GM18873 (cell line): ENCODE measurements around the gene NUP98.

ENCODE experiments used
- ATAC-seq: cut with Tn5 transposase; IDR thresholded peaks from one replicate; pipeline ENCODE4 v1.9.1; 2021; ENCODE audit warnings: mild to moderate bottlenecking, moderate library complexity, moderate number of reproducible peaks; ENCODE audit not compliant: unreplicated experiment, low FRiP score

NUP98 gene

DNA sequence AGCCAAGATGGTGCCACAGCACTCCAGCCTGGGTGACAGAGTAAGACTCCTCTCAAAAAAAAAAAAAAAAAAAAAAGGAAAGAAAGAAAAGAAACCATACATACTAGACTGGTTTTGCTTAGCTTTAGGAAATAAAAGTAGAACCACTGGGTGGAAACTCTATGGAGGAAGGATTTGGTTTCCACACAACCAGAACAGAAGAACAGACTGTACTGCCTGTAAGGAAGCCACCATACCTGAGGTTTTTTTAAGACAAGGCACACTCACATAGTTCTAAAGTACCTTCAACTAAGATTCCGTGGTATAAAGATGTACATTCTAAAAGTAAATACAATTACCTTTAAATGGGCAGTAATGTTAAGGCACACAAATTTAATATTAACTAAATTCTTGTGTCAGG is 58.6 kb downstream of the NUP98 start:
- ATAC-seq: no peak

DNA sequence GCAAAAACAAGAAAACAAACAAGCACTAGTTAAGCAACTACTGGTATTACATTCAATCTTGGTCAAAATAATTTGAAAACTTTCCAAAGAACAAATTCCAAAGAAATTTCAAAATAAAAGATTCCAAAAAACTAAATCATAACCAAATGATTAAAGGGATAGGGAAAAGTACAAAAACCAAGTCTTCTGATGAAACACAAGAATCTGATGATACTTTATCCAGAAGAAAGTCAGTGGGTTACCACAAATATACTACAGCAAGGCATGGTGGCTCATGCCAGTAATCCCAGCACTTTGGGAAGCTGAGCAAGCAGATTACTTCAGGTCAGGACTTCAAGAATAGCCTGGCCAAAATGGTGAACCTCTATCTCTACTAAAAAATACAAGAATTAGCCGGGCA is 59.1 kb downstream of the NUP98 start:
- ATAC-seq: no peak

DNA sequence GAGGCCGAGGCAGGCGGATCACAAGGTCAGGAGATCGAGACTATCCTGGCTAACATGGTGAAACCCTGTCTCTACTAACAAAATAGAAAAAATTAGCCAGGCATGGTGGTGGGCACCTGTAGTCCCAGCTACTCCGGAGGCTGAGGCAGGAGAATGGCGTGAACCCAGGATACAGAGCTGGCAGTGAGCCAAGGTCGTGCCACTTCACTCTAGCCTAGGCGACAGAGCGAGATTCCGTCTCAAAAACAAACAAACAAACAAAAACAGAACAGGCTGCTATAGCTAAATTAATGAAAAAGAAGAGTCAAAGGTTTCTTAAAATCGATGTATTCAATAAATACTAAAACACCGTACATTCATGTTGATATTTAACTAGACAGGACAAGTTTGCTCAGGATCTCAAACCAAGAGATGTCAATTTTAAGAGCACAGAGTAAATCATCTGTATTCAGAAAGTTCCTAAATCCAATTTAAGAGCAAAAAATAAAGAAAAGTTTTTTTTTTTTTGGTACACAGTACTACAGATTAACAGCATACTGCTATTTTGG is 59.9 kb downstream of the NUP98 start:
- no peak for ATAC-seq

DNA sequence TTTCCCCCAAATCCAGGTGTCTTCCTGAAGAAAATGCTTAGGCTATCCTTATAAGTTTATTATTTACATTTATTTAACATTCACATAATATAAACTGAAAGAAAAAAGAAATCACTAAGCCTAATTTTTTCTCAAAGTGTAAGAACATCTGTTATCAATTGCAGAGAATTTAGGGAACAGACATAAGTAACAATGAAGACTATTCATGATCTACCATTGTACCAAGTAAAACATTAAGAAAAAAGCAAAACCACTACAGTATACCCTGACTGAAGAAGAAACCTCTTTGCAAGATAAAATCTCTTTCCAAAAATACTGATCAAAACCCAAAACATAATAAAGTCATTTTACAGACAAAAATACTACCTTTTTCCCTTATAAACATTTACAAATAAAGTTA is 60.5 kb downstream of the NUP98 start:
- ATAC-seq: no peak

DNA sequence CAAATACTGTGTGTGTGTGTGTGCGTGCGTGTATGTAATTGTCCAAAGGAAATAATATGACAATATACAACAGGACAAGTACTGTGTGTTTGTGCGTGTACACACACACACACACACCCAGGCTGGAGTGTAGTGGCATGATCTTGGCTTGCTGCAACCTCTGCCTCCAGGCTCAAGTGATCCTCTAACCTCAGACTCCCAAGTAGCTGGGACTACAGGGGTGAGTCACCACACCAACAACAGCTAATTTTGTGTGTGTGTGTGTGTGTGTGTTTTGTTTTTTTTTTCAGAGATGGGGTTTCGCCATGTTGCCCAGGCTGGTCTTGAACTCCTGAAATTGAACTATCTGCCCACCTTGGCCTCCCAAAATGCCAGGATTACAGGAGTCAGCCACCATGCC is 61.5 kb downstream of the NUP98 start:
- no peak for ATAC-seq

DNA sequence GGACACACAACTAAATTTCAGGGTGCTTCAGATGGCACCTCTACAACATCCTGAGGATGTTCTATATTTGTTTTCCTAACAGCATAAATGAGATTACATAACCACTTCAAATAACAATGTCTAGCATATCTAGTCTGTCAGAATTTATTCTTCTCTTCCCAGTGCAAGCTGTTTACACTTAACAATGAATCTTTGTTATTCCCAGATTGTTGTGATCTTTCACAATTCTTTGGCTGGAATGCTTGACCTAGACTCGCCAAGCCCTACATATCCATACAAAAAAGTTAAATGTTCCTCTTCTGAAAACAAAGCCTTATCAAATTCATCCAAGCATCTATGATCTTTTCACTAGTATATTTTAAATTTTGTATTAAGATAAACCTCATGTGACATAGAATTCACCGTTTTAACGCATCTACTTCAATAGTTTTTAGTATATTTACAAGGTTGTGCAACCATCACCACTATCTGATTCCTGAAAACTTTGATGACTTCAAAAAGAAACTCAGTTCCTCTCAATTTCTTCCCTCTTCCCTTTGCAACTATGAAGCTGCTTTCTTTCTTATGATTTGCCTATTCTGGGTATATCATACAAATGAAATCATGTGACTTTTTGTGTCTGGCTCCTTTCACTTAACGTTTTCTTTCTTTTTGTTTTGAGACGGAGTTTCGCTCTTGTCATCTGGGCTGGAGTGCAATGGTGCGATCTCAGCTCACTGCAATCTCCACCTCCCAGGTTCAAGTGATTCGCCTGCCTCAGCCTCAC is 64.5 kb downstream of the NUP98 start:
- ATAC-seq: no peak

DNA sequence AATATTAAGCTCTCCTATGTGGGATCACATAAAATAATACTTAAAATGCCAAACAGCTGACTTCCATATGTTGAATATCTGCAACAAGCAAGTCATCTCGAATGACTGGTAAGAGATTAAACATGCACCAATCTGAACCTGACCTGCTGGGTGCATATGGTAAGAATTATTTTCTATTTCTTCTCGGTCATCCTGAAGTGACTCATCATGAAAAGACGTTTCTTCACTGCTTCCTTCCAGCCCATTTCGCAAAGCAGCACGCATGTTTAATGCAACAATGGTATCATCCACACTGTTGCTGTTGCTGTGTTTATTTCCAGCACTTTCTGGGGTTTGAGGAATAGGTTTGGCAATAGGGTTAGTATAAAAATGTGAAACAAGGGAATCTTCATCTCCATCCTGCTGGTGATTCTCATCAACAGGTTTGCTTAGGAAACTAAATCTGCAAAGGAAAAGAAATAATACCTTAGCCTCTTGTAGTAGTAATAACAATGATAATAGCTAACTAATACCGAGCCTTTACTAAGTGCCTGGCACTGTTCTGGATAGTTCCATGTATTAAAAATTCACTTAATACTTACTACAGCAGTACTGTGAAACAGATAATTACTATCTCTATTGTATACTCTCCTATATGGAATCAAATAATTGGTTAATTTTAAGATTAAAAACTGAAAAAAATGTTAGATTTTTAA is 74.2 kb downstream of the NUP98 start:
- ATAC-seq: no peak

DNA sequence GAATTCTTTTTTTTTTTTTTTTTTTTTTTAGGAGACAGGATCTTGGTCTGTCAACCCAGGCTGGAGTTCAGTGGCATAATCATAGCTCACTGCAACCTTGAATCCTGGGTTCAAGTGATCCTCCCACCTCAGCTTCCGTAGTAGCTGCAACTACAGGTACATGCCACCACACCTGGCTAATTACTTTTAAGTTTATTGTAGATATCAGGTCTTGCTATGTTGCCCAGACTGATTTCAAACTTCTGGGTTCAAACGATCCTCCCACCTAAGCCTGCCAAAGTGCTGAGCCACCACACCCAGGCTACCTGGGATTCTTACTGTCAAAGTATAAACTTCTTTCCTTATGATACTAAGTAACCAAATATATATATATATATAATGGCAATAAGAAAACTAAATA is 75.3 kb downstream of the NUP98 start:
- ATAC-seq: no peak

DNA sequence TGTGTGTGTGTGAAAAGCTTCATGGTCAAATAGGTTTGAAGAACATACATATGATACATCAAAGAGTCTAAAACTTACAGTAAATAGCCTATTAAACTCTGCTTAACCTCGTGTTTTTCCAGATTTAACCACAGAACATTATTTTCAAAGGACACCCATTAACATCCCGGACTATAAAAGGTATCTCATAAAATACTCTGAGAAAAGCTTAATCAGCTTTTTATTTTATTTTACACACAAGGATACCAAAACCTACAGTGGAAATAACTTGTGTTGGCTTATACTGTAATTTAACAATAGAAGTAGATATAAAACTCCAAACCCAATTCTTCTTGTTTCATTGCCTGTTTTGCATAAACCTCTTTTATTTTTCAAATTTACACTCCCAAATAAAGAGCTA is 76.4 kb downstream of the NUP98 start:
- ATAC-seq: no peak

DNA sequence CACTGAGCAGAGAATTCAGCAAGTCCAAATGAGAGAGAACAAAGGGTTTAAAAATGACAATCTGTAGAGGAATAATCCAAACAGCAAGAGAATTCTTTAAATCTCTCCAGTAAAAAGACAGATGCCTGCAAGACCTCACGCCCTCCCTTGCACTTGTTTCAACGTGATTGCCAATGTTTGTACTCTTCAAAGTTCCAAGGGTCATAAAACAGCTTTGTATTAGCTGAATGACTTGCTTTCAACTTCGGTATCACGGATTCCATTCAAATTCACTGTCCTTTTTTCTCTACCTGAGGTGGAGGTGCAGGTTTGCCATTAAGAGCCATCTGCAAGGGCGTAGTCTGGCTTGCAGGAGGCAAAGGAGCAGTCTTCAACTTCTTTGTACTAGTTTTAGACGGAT is 85.1 kb downstream of the NUP98 start:
- ATAC-seq: no peak

DNA sequence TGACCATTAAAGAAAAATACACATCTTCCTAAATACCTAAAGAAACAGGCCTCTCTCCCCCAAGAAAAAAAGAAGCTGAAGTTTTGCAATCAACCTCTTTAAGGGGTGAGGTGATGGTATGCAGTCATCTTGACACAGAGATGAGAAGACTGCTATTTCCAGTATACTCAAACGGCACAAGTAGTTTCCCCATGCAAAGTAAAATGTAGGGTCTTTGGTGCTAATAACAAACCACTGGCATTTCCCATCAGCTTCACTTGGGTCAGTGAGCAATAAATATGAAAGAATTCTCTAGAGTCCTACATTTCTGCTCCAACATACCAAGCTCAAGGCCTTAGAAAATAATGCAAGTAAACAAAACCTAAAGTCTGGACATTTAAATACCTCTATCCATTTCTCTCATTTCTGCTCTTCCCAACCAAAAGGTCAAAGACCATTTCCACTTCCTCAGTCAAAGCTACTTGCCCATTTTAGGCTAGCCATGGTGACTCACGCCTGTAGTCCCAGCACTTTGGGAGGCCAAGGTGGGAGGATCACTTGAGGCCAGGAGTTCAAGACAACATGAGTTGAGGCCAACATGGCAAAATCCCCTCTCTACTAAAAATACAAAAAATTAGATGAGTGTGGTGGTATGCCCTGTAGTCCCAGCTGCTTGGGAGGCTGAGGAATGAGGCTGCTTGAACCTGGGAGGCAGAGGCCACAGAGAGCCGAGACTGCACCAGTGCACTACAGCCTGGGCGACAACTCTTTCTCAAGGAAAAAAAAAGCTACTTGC is 86.7 kb downstream of the NUP98 start:
- no peak for ATAC-seq

DNA sequence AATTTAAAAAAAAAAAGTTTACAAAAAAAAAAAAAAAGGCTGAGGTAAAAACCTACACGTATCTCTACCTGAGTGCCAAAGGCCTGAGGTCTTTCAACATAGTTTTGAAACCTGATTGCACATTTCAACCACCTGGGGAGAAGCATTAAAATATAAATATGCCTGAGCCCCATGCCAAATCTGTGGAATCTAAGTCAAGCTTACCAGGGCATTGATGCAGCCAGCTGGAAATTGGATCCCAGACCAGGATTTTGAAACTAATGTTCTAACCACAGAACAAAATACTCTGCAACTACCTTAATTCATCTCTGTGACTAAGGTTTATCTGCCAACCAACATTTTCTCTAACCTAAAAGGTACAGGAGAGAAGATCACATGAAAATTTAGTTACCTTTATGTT is 87.4 kb downstream of the NUP98 start:
- no peak for ATAC-seq

DNA sequence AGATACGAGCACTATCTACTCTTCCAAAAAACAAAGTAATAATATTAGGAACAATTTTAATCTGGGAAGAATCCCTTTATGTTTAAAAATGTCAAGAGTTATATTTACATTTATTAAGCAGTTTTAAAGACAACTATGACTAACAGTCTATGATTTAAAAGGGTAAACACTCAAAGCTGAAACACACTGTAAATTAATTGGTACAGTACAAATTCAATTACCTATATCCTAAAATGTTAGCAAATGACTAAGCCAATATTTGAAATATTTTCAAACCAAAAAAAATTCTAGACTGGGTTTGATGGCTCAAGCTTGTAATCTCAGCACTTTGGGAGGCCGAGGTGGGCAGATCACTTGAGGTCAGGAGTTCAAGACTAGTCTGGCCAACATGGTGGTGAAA is 90.2 kb downstream of the NUP98 start:
- ATAC-seq: no peak

DNA sequence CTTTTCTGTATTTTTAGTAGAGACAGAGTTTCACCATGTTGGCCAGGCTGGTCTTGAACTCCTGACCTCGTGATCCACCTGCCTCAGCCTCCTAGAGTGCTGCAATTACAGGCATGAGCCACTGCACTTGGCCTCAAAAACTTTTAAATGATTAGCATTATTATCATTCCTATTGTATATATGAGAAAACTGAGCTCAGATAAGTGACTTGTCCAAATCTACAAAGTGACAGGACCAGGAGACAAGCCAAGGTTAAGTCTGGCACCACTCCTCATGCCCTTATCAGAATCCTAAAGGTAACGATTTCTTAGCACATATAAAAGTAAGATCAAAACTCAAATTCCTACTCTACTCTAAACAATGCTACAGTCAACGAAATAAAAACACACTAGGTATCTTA is 94.0 kb downstream of the NUP98 start:
- no peak for ATAC-seq

DNA sequence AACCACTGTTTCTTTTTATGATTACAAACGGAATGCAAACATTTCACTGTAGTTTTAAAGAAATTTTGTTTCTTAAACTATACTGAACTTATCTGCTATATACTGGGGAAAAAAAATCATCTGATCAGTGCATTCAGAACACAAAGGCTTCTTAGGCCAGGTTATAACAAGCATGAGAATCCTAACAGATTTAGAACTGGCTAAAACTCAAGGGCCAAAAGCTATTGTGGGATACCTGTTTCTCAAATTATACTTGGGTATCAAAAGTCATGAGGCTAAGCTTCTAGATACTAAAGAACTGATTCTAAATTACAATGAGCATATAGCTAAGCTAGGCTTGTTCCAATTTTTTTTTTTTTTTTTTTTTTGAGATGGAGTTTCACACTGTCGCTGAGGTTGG is 96.4 kb downstream of the NUP98 start:
- ATAC-seq: no peak

DNA sequence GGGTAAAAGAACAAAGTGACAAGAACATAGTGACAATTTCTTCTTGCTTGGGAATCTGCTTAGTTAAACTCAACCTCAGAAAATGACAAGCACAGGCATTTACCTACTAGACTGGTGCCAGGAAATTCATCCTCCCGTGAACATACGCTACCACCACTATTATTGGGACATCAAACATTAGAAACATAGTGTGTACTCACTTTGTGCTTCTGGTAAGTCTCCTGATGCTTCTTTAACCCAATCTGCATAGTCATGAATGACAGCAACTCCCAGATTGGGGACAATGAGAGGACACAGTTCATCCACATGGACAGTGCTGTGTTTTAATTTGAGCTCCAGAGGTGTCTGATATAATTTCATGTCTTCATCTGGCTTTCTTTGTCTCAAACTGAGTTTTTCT is 96.9 kb downstream of the NUP98 start:
- no peak for ATAC-seq

DNA sequence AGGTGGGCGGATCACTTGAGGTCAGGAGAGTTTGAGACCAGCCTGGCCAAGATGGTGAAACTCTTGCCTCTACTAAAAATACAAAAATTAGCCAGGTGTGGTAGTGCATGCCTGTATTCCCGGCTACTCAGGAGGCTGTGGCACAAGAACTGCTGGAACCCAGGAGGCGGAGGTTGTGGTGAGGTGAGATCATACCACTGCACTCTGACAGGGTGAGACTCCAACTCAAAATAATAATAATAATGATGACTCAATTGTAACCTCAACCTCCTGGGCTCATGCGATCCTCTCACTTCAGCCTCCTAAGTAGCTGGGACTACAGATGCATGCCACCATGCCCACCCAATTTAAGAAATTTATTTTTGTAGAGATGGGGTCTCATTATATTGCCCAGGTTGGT is 110.6 kb downstream of the NUP98 start:
- ATAC-seq: no peak

DNA sequence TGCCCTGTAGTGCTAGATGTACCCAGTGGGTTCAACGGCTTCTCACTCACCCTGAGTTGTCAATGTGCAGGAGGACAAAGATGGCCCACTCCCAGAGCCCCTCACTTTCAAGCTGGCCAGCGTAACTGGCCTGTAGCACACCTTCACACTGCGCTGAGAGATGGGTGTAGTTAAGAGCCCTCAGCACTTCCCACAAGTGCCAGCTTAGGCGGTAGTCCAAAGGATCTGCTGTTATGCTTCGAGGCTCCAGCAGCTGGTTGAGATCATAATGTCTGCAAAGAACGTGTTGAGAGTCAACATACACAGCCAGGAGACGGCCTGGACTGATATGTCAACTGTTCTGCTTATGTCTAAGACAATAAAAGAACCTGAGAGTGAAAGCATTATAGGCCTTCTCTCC is 111.4 kb downstream of the NUP98 start:
- ATAC-seq: no peak

DNA sequence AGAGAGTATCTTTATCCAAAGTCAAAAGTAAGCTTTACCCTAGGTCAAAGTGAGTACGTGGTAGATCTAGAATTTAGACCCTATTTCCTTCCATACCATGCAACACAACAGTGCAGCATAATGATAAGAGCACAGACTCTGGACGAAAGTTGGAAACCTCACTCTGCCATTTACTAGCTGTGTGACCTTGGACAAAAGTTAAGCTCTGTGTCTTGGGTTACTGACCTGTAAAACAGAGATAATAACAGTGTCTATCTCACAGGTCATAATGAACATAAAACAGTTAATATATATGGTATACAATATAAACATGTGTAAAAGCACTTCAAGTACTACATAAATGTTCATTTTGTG is 112.6 kb downstream of the NUP98 start:
- no peak for ATAC-seq

DNA sequence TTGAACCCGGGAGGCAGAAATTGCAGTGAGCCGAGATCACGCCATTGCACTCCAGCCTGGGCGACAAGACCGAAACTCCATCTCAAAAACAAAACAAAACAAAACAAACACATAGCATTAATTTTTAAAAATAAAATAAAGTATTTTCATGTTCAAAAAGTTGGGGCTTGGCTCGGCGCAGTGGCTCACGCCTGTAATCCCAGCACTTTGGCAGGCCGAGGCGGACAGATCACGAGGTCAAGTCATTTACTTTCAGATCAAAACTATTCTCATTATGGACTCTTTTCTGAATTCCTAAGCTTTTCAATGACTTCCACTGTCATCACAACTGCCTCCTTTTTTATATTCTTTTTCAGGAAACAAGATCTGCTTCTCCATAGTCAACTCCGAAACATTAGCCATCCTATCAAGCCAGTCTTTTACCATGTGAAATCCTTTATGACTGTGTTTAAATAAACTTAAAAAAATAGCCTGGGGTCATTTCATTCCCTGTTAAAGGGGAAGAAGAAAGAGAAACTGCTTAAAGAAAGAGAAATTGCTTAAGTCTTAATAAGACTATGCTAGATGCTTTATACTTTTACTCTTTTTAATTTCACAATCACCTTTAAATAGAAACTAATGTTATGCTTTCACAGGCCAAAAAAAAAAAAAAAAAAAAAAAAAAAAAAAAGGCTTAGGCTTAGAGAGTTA is 113.1 kb downstream of the NUP98 start:
- ATAC-seq: no peak

DNA sequence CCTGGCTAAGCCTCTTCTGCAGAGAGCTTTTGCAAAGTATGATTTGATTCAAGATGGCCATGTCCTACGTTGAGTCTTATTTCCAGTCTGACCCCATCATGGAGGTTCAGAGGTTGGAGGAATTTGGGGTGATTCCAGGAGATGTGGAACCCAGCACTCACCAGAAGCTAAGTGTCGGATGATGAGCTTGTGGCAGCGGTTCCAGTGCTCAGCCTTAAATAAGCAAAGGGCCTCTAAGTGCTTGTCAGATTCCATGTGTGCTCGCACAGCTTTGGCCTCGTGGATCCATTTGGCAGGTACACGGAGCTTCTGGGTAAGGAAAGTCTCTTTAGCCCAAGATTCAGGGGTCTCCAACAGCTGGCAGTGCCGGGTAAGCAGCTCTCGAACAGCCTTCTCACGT is 114.3 kb downstream of the NUP98 start:
- no peak for ATAC-seq
